ACHN (cell line): Measurements from ENCODE around the gene CD209.
"Not testable (repeated sequence)": the region's sequence is repeated elsewhere in the genome, so short reads cannot be mapped to it uniquely, and the experiment has no call there.

Experiments used
- DNase-seq: peaks from one replicate; pipeline ENCODE4 v3.0.0-alpha.2; 2015
- in situ Hi-C: cut with HindIII; loops from 2 replicates; pipeline ENCODE4 v1.10.0; 2017; ENCODE audit warnings: low sequenced_read_pairs, low pct_ligation_motif_present, low pct_unique_long_range_greater_than_20kb

CD209 gene, protein sequence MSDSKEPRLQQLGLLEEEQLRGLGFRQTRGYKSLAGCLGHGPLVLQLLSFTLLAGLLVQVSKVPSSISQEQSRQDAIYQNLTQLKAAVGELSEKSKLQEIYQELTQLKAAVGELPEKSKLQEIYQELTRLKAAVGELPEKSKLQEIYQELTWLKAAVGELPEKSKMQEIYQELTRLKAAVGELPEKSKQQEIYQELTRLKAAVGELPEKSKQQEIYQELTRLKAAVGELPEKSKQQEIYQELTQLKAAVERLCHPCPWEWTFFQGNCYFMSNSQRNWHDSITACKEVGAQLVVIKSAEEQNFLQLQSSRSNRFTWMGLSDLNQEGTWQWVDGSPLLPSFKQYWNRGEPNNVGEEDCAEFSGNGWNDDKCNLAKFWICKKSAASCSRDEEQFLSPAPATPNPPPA

DNA sequence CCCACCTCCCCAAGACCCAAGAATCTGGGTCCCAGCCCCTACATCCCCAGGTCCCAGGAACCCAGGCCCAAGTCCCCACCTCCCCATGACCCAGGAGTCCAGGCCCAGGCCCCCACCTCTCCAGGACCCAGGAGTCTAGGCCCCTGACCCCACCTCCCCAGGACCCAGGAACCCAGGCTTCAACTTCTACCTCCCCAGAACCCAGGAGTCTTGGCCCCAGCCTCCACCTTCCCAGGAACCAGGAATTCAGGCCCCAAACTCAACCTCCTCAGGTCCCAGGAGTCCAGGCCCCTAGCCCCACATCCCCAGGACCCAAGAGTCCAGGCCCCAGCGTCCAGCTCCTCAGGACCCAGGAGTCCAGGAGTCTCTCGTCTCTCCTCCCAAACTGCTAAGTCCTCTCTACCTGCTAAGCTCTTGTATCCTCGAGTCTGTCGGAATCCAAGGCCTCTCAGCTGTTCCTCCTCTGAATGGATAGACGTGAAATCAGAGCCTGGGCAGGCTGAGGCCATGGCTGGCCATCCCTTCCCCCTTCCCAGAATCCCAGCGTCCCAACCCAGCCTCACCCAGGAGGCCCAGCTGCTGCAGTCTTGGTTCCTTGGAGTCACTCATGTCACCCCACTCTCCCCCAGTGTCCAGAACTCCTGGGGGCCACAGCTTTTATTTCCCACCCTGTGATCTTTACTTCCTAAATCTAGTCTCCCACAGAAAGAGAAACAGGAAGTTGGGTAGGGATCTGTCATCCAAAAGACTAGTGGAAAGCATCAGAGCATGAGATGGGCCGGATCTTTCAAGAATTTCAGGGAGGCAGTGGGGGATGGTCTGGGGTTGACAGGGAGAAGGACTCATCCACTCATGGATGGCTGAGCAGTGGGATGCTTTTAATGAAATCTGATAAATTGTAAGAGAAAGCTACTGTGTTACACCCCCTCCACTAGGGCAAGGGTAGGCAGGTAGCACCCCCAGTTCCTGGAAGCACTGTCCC lies at the start of gene CD209:
CD209 (minus strand) TSS at position 632 of the 982 bp plus-strand sequence; CDS start at position 609, 23 bp downstream.
- no peak for DNase-seq
- in situ Hi-C loops: no loop called here

DNA sequence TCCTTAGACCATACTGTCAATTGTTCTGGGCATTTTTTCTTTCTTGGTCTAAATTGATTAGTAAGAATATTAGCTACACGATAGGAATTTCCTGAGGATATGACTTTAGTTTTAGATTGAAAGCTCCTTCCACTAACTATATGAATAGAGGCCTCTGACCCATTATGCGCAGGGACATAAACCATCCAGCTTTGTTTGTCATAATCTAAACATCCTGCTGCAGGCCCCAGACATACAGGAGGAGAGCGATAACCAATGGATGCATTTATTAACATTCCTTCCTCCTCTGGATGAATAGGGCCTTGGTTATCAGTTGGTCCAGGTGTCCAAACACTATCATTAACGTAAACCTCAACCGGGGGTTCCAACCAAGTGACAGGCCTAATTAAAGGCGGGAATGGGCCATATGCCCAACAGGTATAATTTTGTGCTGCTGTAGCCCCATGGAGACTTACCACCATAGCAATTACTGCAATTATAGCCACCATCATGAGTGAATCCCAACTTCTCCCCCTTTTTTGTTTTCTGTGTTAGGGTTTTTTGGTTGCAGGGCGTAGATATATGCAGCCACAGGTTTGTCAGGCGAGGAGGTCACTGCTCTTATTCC lies 48.3 kb upstream of the CD209 start:
- no peak for DNase-seq
- in situ Hi-C loops: no loop called here

DNA sequence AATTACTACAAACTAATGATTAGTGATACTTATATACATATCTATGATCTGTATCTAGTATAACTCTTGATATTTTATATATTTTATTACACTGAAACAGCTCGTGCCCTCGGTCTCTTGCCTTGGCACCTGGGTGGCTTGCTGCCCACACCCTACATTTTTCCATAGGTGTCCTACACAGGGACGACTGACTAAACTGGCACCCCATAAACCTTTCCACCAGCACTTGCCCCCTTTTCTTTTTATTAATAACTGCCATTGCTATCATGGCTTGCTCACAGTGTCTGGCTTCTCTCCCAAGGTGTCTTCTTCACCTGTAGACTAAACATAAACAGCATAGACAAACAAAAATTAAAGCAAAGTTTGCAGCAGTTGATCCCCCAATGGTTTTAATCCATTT lies 46.2 kb upstream of the CD209 start:
- DNase-seq: no peak
- in situ Hi-C loops: no loop called here

DNA sequence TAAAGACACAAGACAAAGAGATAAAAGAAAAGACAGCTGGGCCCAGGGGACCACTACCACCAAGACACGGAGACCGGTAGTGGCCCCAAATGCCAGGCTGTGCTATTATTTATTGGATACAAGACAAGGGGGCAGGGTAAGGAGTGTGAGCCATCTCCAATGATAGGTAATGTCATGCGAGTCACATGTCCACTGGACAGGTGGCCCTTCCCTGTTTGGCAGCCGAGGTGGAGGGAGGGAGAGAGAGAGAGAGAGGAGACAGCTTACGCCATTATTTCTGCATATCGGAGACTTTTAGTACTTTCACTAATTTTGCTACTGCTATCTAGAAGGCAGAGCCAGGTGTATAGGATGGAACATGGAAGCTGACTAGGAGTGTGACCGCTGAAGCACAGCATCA lies 45.4 kb upstream of the CD209 start:
- DNase-seq, in situ Hi-C loops: not testable (repeated sequence)

DNA sequence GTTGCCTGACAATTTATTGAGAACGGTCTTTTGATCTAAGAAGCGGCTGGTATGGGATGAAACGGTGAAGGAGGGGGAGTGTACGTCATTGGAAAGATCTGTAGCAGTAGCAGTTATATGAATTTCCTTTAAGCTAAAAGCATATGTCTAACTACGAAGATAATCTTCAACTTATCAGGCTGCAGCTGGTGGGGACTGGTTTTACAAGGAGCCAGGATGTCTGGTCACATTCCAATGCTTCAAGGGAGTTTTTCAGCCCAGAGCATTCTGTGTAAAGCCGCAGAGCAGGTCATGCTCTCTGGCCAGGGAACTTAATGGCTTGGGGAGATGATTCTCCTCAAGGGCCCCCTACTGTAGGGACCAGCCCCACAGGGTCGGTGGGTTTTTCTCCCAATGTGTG lies 44.9 kb upstream of the CD209 start:
- in situ Hi-C loops: no loop called here
- DNase-seq: no peak

DNA sequence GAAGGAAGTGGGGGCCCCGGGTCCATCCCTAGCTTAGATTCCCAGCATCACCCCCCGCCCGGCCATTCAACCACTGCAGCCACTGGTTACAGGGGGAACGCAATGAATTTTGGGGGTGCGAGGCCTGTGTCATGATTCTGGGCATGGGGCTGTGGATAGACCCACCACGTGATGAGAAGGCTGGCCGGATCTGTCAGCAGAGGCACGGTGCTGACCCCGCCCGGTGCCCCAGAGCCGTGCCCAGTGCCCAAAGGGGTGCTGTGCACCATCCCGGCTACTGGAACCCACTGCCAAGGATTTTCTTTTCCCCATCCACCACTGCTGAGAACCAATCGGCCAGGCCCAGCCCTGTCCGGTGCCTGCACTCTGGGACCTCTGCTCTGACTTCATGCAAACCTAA lies 43.1 kb upstream of the CD209 start:
- no peak for DNase-seq
- in situ Hi-C loops: no loop called here

DNA sequence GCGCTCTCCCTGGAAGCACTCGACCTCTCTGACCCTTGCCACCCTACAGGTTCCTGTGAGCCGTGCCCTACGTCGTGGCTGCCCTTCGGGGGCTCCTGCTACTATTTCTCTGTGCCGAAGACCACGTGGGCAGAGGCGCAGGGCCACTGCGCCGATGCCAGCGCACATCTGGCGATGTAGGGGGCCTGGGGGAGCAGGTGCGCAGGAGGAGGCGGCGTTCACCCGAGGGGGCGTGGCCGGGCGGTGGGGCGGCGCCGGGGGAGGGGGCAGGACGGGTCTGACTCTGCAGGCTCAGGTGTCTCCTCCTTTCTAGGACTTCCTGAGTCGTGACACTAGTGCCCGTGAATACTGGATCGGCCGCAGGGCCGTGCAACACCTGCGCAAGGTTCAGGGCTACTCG lies 42.1 kb upstream of the CD209 start:
- in situ Hi-C loops: no loop called here
- no peak for DNase-seq

DNA sequence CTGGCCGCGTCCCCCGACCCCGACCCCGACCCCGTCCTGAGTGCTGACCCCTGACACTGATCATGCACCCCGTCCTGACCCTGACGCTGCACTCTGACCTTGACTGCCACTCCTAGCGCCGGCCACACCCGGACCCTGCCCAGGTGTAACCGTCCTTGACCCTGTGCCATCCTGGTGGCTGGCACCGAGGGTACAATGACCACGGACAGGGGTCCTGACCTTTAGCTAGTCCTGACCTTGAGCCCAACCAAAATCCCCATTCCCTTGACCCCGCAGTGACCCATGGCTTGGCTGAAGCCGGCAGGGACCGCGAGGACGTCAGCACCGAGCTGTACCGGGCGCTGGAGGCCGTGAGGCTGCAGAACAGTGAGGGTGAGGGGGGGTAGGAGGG lies 41.6 kb upstream of the CD209 start:
- no peak for DNase-seq
- in situ Hi-C loops: no loop called here

DNA sequence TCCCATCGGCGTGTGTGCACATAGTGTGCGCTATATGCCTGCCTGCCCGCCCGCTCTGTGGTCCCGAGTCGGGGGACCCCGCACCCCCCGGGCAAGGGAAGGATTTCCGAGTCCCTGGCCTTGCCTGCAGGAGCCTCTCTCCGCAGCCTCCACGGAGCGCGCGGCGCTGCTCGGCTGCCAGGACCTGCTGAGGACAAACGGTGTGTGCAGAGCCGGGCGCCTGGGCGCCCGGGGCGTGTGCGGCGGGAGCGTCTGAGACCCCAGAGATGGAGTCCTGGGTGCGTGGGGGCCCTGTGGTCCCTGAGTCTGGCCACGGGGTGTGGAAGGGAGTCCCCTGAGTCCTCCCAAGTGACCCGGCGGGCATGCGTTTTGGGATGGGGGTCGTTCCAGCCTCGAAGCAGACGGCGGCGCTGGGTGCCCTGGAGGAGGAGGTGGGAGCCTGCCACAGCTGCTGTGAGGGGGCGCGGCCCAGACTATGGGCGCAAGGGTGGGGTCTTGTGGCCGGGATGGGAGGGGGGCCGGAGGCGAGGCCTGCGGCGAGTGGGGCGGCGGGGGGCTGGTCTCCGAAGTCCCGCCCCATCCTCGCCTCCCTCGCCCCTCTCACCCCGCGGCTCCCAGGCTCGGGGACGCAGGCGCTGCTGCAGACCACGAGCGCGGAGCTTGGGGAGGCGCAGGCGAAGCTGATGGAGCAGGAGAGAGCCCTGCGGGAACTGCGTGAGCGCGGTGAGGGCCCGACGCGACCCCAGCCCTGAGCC lies 41.0 kb upstream of the CD209 start:
- in situ Hi-C loops: no loop called here
- no peak for DNase-seq

DNA sequence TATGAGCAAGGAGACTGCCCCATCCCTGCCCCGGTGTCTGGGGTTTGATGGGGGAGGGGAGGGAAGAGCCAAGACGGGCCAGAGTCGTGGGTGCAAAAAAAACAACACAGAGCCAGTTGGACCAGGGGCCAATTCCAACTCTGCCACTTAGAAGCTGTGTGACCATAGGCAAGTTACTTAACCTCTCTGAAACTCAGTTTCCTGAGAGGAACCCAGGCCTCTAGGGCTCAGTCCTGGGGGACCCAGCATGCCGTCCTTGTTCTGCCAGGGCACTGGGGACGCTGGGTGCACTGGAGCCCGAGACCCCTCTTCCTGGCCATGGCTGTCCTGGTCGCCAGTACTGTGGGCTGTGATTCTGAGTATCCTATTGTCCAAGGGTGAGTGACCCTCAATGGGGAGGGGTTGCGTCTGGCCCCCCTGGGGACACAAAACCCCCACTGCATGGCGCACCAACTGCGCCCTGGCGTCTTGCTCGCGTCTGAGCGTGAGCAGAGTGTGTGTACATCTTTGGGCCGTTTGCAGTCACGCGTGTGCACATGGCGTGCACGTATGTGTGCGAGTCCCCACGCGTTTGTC lies 40.4 kb upstream of the CD209 start:
- no peak for DNase-seq
- in situ Hi-C loops: no loop called here

DNA sequence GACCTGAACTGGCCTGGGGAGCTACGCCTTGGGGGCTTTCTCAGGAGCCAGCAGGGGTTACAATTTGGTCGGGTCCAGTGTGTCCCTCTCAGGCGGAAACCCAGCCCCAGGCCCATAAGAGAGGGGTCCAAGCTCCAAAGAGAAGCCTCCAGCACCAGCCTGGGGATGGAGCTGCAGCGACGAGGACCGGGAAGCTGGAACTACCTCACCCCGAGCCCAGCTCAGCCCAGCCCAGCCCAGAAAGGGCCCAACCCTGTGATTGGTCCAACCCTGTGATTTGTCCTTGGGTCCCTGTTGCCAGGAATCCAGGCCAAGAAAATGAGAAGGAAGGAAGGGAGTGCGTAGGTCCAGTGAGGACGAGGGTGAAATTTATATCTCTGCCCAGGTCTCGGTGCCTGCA lies 39.8 kb upstream of the CD209 start:
- in situ Hi-C loops: no loop called here
- no peak for DNase-seq

DNA sequence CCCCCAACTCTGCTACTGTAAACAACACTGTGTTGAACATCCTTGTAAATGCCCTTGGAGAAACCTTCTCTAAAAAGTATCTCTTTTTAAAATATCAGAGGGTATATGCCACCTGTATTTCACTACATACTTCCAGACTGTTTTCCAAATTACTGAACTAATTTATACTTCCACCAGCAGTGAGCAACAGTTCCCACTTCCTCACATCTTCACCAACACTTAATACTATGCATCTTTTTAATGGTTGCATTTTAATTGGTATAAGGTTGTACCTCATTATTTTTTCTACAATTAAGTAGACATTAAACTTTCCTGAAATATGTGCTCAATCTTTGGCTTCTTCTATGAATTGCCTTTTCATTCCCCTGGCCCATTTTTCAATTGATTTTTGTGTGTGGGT lies 37.5 kb upstream of the CD209 start:
- in situ Hi-C loops: no loop called here
- DNase-seq: no peak

DNA sequence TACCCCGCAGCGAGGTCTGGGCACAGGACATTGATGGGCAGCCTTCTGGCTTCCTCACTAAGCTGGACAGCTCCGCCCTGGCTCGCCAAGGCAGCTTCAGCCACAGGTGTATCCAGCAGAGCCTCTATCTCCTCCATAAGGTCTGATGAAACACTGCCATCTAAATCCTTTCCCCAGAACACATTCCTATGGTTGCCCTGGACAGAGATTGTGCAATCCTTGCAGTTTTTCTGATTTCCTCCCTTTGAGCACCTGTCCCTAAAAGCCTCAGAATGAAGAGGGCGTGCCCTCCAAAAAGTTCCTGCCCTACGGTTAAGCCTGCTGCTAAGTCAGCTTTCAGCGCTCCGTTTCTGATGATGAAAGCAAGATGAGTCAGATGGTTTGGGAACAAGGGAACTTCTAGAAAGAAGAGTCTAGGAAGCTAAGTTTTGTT lies 36.7 kb upstream of the CD209 start:
- in situ Hi-C loops: no loop called here

DNA sequence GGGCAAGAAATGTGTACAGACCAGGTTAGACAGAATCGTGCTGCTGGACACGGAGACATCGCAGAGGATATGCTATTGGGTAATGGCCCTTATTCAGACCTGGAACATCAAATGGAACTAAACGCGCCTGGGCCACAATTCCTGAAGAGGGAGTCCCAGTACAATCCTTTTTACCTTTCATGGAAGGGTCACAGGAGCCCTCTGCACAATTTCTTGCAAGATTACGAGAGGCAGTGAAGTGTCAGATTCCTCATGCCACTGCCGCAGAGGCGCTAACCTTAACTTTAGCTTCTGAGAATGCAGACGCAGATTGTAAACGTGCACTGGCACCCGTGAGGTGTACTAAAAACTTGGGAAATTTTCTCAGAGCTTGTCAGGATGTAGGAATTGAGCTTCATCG lies 33.8 kb upstream of the CD209 start:
- in situ Hi-C loops: no loop called here
- no peak for DNase-seq

More for the DNA sequence above, 36.7 kb upstream of the CD209 start:
- DNase-seq: no peak

DNA sequence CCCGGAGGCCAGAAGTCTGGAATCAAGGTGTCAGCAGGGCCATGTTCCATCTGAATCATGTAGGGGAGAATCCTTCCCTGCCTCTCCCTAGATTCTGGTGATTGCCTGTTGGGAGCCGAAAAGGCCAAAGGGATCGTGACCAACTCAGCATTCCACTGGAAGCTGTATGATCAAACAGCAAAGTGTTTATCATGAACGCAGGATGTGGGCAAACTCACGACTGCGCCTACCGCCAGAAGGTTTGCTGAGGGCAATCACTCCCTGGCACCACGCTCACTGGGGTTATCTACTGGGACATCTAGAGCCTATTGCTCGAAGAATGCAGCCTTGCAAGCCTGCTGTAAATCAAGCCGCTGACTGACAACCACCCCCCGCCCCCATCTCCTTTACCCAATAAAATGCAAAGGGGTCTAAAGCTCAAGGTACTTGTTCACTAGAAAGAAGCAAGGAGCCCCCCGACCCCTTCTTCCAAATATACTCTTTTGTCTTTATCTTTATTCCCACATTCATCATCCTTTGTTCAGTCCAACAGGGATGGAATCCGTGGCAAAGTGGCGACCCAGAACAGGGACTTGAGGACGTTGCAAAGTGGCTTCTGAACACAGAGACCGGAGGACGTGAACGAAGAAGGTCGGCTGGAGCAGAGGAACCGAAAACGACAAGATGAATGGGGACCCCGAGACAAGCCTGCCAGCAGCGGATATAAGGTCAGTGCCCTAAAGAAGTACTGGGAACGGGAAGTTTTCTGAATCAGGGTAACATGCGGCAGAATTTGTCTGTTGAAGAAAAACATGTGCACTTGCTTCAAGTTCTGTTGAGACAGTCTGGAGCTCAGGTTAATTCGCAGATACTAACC lies 32.5 kb upstream of the CD209 start:
- no peak for DNase-seq
- in situ Hi-C loops: no loop called here

DNA sequence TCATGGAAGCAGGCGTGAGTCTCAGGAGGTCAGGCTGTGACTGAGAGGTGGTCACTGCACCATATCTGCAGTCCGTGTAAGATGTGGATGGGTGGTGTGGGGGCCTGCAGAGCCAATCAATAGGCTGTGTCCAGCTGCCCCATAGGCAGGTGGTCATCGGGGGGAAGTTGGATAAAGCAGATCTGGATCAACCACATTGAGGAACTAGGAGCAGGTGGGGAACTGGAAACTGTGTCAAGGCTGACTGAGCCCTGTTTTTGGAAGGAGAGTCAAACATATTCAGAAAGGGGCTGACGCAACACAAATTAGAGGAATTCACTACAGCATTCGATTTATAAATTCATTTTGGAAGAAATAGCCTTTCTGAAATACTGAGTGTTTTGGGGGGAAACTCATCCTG lies 30.7 kb upstream of the CD209 start:
- no peak for DNase-seq
- in situ Hi-C loops: no loop called here

DNA sequence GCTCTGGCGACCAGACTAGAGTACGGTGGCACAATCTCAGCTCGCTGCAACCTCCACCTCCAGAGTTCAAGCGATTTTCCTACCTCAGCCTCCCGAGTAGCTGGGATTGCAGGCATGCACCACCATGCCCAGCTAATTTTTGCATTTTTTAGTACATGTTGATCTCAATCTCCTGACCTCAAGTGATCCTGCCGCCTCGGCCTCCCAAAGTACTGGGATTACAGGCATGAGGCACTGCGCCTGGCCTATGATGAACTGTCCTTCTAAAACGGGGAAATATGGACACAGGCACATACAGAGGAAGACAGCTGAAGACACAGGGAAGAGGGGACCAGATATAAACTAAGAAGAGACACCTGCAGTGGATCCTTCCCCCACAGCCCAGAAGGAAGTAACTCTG lies 28.4 kb upstream of the CD209 start:
- in situ Hi-C loops: no loop called here

More for the DNA sequence above, 28.4 kb upstream of the CD209 start:
- no peak for DNase-seq
